A549 (cell line): ENCODE measurements around the gene GRIK4. TPM values are rescaled to one million over a fixed set of nuclear protein-coding genes. Genes with fewer than 3 reads are reported as not detected.

Experiments used
- ATAC-seq, 2 experiments: fragments of 200-7000 bp in 1 of 2; fragments of >200 bp in 1 of 2; cut with Nextera tagmentation in 1 of 2; cut with Tn5 transposase in 1 of 2; 3 replicates each; pipeline versions ENCODE4 v1.8.0 to v1.9.1; 2018 to 2020; ENCODE audit warnings: mild to moderate bottlenecking in 1 of 2, moderate library complexity in 1 of 2
- CTCF ChIA-PET: fragments of 300-600 bp; sonication (Branson Sonifier 250); formaldehyde crosslinking; extraction: SDS; loops from one replicate; lab custom pipeline; 2021; ENCODE audit warnings: antibody characterized with exemption, inconsistent platforms; lab: Yijun Ruan, JAX
- POLR2A ChIA-PET: fragments of 350-600 bp; formaldehyde crosslinking; extraction: SDS; loops from one replicate; lab custom pipeline; 2021; ENCODE audit warnings: antibody characterized with exemption, inconsistent platforms; lab: Yijun Ruan, JAX
- DNase-seq, 2 experiments: peaks; one replicate each; pipeline versions ENCODE4 v3.0.0 to v3.0.0-alpha.2; 2011 to 2016; ENCODE audit warnings: low read depth in 1 of 2, low spot score in 1 of 2
- FAIRE-seq: peaks from 2 replicates; lab custom pipeline; 2011; peaks lifted over from hg19 to GRCh38; lab: Jason Lieb, UNC
- H3K27ac ChIP-seq, 2 experiments: fragments of >200 bp; sonication (Bioruptor Twin); formaldehyde crosslinking; 3 replicates each; pipeline ENCODE4 v1.5.1; 2016 to 2017
- H3K4me1 ChIP-seq: fragments of >200 bp; sonication (Bioruptor Twin); formaldehyde crosslinking; 3 replicates; pipeline ENCODE4 v1.6.1; 2016
- H3K4me2 ChIP-seq: fragments of >200 bp; sonication (Bioruptor Twin); formaldehyde crosslinking; 3 replicates; pipeline ENCODE4 v1.6.1; 2016
- H3K4me3 ChIP-seq: fragments of >200 bp; sonication (Bioruptor Twin); formaldehyde crosslinking; 3 replicates; pipeline ENCODE4 v1.5.1; 2016
- H3K9me3 ChIP-seq: fragments of >200 bp; sonication (Bioruptor Twin); formaldehyde crosslinking; 3 replicates; pipeline ENCODE4 v1.6.1; 2016
- BCL3 ChIP-seq: fragments of >200 bp; sonication (Bioruptor Twin); formaldehyde crosslinking; IDR thresholded peaks from 3 replicates; pipeline ENCODE4 v1.6.1; 2016
- BHLHE40 ChIP-seq: IDR thresholded peaks from 2 replicates; pipeline ENCODE4 v1.6.1; 2012; ENCODE audit warnings: low read depth, low read length, inconsistent platforms
- CEBPB ChIP-seq, 2 experiments: fragments of >200 bp in 1 of 2; sonication (Bioruptor Twin) in 1 of 2; formaldehyde crosslinking in 1 of 2; IDR thresholded peaks; 2 replicates each; pipeline ENCODE4 v1.6.1; 2012 to 2016
- E2F6 ChIP-seq: IDR thresholded peaks from 2 replicates; pipeline ENCODE4 v1.6.1; 2012; ENCODE audit warnings: low read depth, borderline replicate concordance
- FOSL2 ChIP-seq, 2 experiments: fragments of 450-650 bp in 1 of 2; fragments of >200 bp in 1 of 2; sonication (Bioruptor Twin) in 1 of 2; formaldehyde crosslinking; IDR thresholded peaks; 2 replicates each; pipeline versions ENCODE4 v1.5.0 to v1.6.1; 2016 to 2020; ENCODE audit warnings: mild to moderate bottlenecking in 1 of 2, moderate library complexity in 1 of 2
- FOXS1 ChIP-seq: fragments of 250-450 bp; sonication (Bioruptor Pico); IDR thresholded peaks from 2 replicates; pipeline ENCODE4 v1.5.0; 2020; ENCODE audit warnings: mild to moderate bottlenecking, moderate library complexity
- GATA3 ChIP-seq: IDR thresholded peaks from 2 replicates; pipeline ENCODE4 v1.6.1; 2012; ENCODE audit warnings: borderline replicate concordance
- HDAC2 ChIP-seq: fragments of 200-600 bp; sonication (generic); IDR thresholded peaks from 2 replicates; pipeline ENCODE4 v1.6.1; 2016
- HEYL ChIP-seq: fragments of 250-450 bp; sonication (Bioruptor Pico); IDR thresholded peaks from 2 replicates; pipeline ENCODE4 v1.8.0; 2021; ENCODE audit warnings: mild to moderate bottlenecking, moderate library complexity
- JUNB ChIP-seq: fragments of >200 bp; sonication (Bioruptor Twin); formaldehyde crosslinking; IDR thresholded peaks from 2 replicates; pipeline ENCODE4 v1.6.1; 2016
- MAZ ChIP-seq: fragments of 150-350 bp; IDR thresholded peaks from 2 replicates; pipeline ENCODE4 v1.6.1; 2014; ENCODE audit warnings: antibody characterized with exemption, low read depth, low read length, borderline replicate concordance
- NFE2L2 ChIP-seq: fragments of 150-350 bp; conservative IDR thresholded peaks from 2 replicates; pipeline ENCODE4 v1.6.1; 2014; ENCODE audit warnings: low read length
- NR3C1 ChIP-seq: fragments of >200 bp; sonication (Bioruptor Twin); formaldehyde crosslinking; IDR thresholded peaks from 3 replicates; pipeline ENCODE4 v1.6.1; 2017
- PHF8 ChIP-seq: fragments of 200-600 bp; sonication (generic); IDR thresholded peaks from 2 replicates; pipeline ENCODE4 v1.6.1; 2016; ENCODE audit warnings: low read depth, mild to moderate bottlenecking, antibody characterized with exemption, moderate library complexity, borderline replicate concordance
- RAD21 ChIP-seq, 2 experiments: fragments of >200 bp in 1 of 2; sonication (Bioruptor Twin) in 1 of 2; formaldehyde crosslinking in 1 of 2; IDR thresholded peaks in 1 of 2; conservative IDR thresholded peaks in 1 of 2; 2 replicates in 1 of 2; 3 replicates in 1 of 2; pipeline ENCODE4 v1.6.1; 2012 to 2018; ENCODE audit warnings: inconsistent platforms in 1 of 2
- REST ChIP-seq: fragments of 200-600 bp; sonication (generic); IDR thresholded peaks from 2 replicates; pipeline ENCODE4 v1.6.1; 2016; ENCODE audit warnings: antibody characterized with exemption, mild to moderate bottlenecking, moderate library complexity
- RFX5 ChIP-seq: fragments of 450-650 bp; IDR thresholded peaks from 2 replicates; pipeline ENCODE4 v1.7.1; 2014; ENCODE audit warnings: antibody characterized with exemption, mild to moderate bottlenecking, moderate library complexity
- SREBF2 ChIP-seq: fragments of 450-650 bp; IDR thresholded peaks from 2 replicates; pipeline ENCODE4 v1.6.1; 2014; ENCODE audit warnings: mild to moderate bottlenecking, moderate library complexity
- TFCP2L1 ChIP-seq: fragments of 250-450 bp; sonication (Bioruptor Pico); IDR thresholded peaks from 2 replicates; pipeline ENCODE4 v1.5.0; 2021; ENCODE audit warnings: mild to moderate bottlenecking
- TP53 ChIP-seq: fragments of 250-450 bp; sonication (Bioruptor Pico); IDR thresholded peaks from 2 replicates; pipeline ENCODE4 v1.5.0; 2021; ENCODE audit warnings: mild to moderate bottlenecking, moderate library complexity
- ZC3H11A ChIP-seq: fragments of 450-650 bp; IDR thresholded peaks from 2 replicates; pipeline ENCODE4 v1.6.1; 2014; ENCODE audit warnings: antibody characterized with exemption, mild to moderate bottlenecking
- ZFP36 ChIP-seq: fragments of 450-650 bp; IDR thresholded peaks from 2 replicates; pipeline ENCODE4 v1.6.1; 2014; ENCODE audit warnings: borderline replicate concordance; ENCODE audit not compliant: partially characterized antibody
- ZSCAN20 ChIP-seq: fragments of 250-450 bp; sonication (Bioruptor Pico); IDR thresholded peaks from 2 replicates; pipeline ENCODE4 v1.8.0; 2022; ENCODE audit warnings: mild to moderate bottlenecking, moderate library complexity
- WGBS: methylation state at CpG from one replicate; pipeline ENCODE4 v1.1.6; 2017; ENCODE audit errors: missing lambda C conversion rate; 5-methylcytosine and 5-hydroxymethylcytosine counted together
- polyA plus RNA-seq, 4 experiments: library from polyadenylated mRNA; depleted of rRNA in 3 of 4; stranded (reverse); fragments of >200 nt; fragmentation: RNase III in 1 of 4; extraction: RNeasy Plus Mini Kit Qiagen cat#74134 plus additional on column Dnase treatment in 1 of 4; gene quantifications; 2 replicates in 3 of 4; 3 replicates in 1 of 4; pipeline ENCODE4 v1.2.3, GENCODE V29; 2011 to 2017

Gene GRIK4
- polyA plus RNA-seq, 2 of the 4 experiments (the other 2 are of a cell fraction) = 0.01 TPM; not detected in 1

- CTCF ChIA-PET = interaction anchor here (1.0 to 5.9 kb wide), 3 partner anchors 104 to 190 kb away, joined by 3 to 58 read pairs (median 4); partner anchors contain the start of gene GRIK4
These were observed 171.3 kb downstream of the GRIK4 start for GRCh38 chr11:120682866-120683265.

GRCh38 chr11:120686516-120686915, 175.0 kb downstream of the GRIK4 start:
- TF ChIP-seq NR3C1 (no peak), ZSCAN20 (no peak), CEBPB (IDR thresholded peaks at IDR 0.05) (no peak), REST (no peak), TFCP2L1 (CRISPR knock-in tag) (no peak), FOSL2 (IDR thresholded peaks at IDR 0.05) (no peak), FOSL2 (CRISPR knock-in tag; IDR thresholded peaks at IDR 0.05) (no peak), HEYL (CRISPR knock-in tag) (no peak), SREBF2 (no peak), NFE2L2 (no peak), TP53 (CRISPR knock-in tag) (no peak), ZFP36 (no peak)

More at GRCh38 chr11:120682866-120683265, 171.3 kb downstream of the GRIK4 start:
- no peak for DNase-seq
- Histone ChIP-seq H3K9me3 (no peaks in the 10 kb centered on the region), H3K27ac (no peak overlapping the region), H3K4me3 (no peak overlapping the region), H3K4me1 (no peaks in the 10 kb centered on the region), H3K4me2 (no peak overlapping the region)
- FAIRE-seq = no peak
- POLR2A ChIA-PET = no interaction called here
- no peak for TF ChIP-seq CEBPB (IDR thresholded peaks at IDR 0.05)
- TF ChIP-seq MAZ = no peak
- TF ChIP-seq FOSL2 (IDR thresholded peaks at IDR 0.05) = no peak
- no peak for TF ChIP-seq FOSL2 (CRISPR knock-in tag; IDR thresholded peaks at IDR 0.05)
- TF ChIP-seq ZFP36 = no peak
- TF ChIP-seq RFX5 = no peak
- no peak for TF ChIP-seq BCL3
- no peak for TF ChIP-seq GATA3
- no peak for TF ChIP-seq E2F6
- TF ChIP-seq ZC3H11A = no peak
- TF ChIP-seq NFE2L2 = no peak
- TF ChIP-seq JUNB = no peak
- TF ChIP-seq BHLHE40 = no peak
- TF ChIP-seq HDAC2 = no peak
- TF ChIP-seq PHF8 = no peak
- TF ChIP-seq FOXS1 = no peak
- TF ChIP-seq RAD21 (conservative IDR thresholded peaks at IDR 0.05 in 1 of 2, IDR thresholded peaks at IDR 0.05 in 1 of 2) = no peak
- WGBS = 36% methylated on average over 5 of the region's 5 CpGs
- ATAC-seq = no peak

More at GRCh38 chr11:120686516-120686915, 175.0 kb downstream of the GRIK4 start:
- ChIA-PET CTCF (interaction anchor here (0.8 to 5.9 kb wide), 7 partner anchors 11 to 176 kb away, joined by 3 to 58 read pairs (median 6); partner anchors contain the start of gene GRIK4), POLR2A (no interaction called here)
- Histone ChIP-seq H3K4me3 (no peak overlapping the region), H3K4me1 (no peaks in the 10 kb centered on the region), H3K4me2 (no peak overlapping the region), H3K9me3 (no peaks in the 10 kb centered on the region), H3K27ac (no peak overlapping the region)
- FAIRE-seq = no peak
- 7% methylated on average over 7 of the region's 7 CpGs for WGBS
- no peak for DNase-seq
- ATAC-seq = no peak
